H1 (cell line): ENCODE data around the gene MIF.

Experiments used
- CHD2 ChIP-seq: IDR thresholded peaks from 2 replicates; pipeline ENCODE4 v1.6.1; 2012; ENCODE audit warnings: low read length, improper control_type of control experiment
- CTCF ChIP-seq, 3 experiments: IDR thresholded peaks; 1 replicate in 2 of 3; 2 replicates in 1 of 3; pipeline versions ENCODE4 v1.5.1 to v1.6.1; 2011; ENCODE audit warnings: low read length in 3 of 3, mild to moderate bottlenecking in 3 of 3, inconsistent platforms in 2 of 3, low read depth in 1 of 3, moderate library complexity in 1 of 3; ENCODE audit not compliant: insufficient read depth in 1 of 3; ENCODE audit errors: control extremely low read depth in 1 of 3
- EZH2 ChIP-seq: fragments of 200-600 bp; sonication (generic); IDR thresholded peaks from 2 replicates; pipeline ENCODE4 v1.7.1; 2012; ENCODE audit warnings: low read depth, mild to moderate bottlenecking, moderate library complexity, low read length, inconsistent platforms; ENCODE audit not compliant: severe bottlenecking
- GABPA ChIP-seq: IDR thresholded peaks from 2 replicates; pipeline ENCODE4 v1.6.1; 2011; ENCODE audit warnings: mild to moderate bottlenecking, low read length, moderate library complexity, borderline replicate concordance; ENCODE audit not compliant: insufficient read depth
- GTF2F1 ChIP-seq: IDR thresholded peaks from 2 replicates; pipeline ENCODE4 v1.6.1; 2012; ENCODE audit warnings: low read depth, low read length, improper control_type of control experiment, borderline replicate concordance
- JUN ChIP-seq: IDR thresholded peaks from 2 replicates; pipeline ENCODE4 v1.6.1; 2011; ENCODE audit warnings: low read depth, mild to moderate bottlenecking, improper control_type of control experiment, low read length
- POLR2A ChIP-seq, 2 experiments: IDR thresholded peaks; 1 replicate in 1 of 2; 2 replicates in 1 of 2; pipeline ENCODE4 v1.6.1; 2011; ENCODE audit warnings: low read depth in 2 of 2, low read length in 2 of 2, mild to moderate bottlenecking in 2 of 2; ENCODE audit errors: control extremely low read depth in 1 of 2
- POLR2AphosphoS5 ChIP-seq: IDR thresholded peaks from 2 replicates; pipeline ENCODE4 v1.6.1; 2011; ENCODE audit warnings: low read depth, low read length
- RAD21 ChIP-seq, 2 experiments: IDR thresholded peaks in 1 of 2; conservative IDR thresholded peaks in 1 of 2; 2 replicates each; pipeline ENCODE4 v1.6.1; 2011; ENCODE audit warnings: low read depth in 2 of 2, low read length in 2 of 2, improper control_type of control experiment in 1 of 2, inconsistent platforms in 1 of 2, mild to moderate bottlenecking in 1 of 2, moderate library complexity in 1 of 2
- RFX5 ChIP-seq: IDR thresholded peaks from 2 replicates; pipeline ENCODE4 v1.6.1; 2011; ENCODE audit warnings: low read depth, low read length, improper control_type of control experiment, borderline replicate concordance
- SIN3A ChIP-seq, 2 experiments: IDR thresholded peaks in 1 of 2; conservative IDR thresholded peaks in 1 of 2; 2 replicates each; pipeline ENCODE4 v1.6.1; 2011 to 2012; ENCODE audit warnings: low read length in 2 of 2, improper control_type of control experiment in 1 of 2, low read depth in 1 of 2, mild to moderate bottlenecking in 1 of 2
- SP1 ChIP-seq: IDR thresholded peaks from 2 replicates; pipeline ENCODE4 v1.6.1; 2011; ENCODE audit warnings: low read depth, low read length
- TAF1 ChIP-seq: IDR thresholded peaks from 2 replicates; pipeline ENCODE4 v1.6.1; 2011; ENCODE audit warnings: mild to moderate bottlenecking, low read depth, low read length

GRCh38 chr22:23874871-23875270, 19.3 kb upstream of the MIF start:
- TF ChIP-seq POLR2A (IDR thresholded peaks at IDR 0.05; ENCODE audit: control extremely low read depth in 1 of 2, low read depth in 2 of 2, low read length in 2 of 2), result no peak
- no peak for TF ChIP-seq CTCF (IDR thresholded peaks at IDR 0.05; ENCODE audit: control extremely low read depth in 1 of 3, insufficient read depth in 1 of 3, low read depth in 1 of 3, low read length in 3 of 3)
- no peak for TF ChIP-seq TAF1
- TF ChIP-seq RFX5, result no peak
- TF ChIP-seq JUN, result no peak
- no peak for TF ChIP-seq GABPA
- TF ChIP-seq POLR2AphosphoS5, result no peak
- TF ChIP-seq RAD21 (IDR thresholded peaks at IDR 0.05 in 1 of 2, conservative IDR thresholded peaks at IDR 0.05 in 1 of 2; ENCODE audit: low read depth in 2 of 2, low read length in 2 of 2), result no peak
- TF ChIP-seq SP1, result no peak
- no peak for TF ChIP-seq SIN3A (conservative IDR thresholded peaks at IDR 0.05 in 1 of 2, IDR thresholded peaks at IDR 0.05 in 1 of 2; ENCODE audit: low read depth in 1 of 2, low read length in 2 of 2)
- no peak for TF ChIP-seq CHD2
- no peak for TF ChIP-seq EZH2
- no peak for TF ChIP-seq GTF2F1
